ENCODE results near the gene CCNJL.

The CCNJL gene

DNA sequence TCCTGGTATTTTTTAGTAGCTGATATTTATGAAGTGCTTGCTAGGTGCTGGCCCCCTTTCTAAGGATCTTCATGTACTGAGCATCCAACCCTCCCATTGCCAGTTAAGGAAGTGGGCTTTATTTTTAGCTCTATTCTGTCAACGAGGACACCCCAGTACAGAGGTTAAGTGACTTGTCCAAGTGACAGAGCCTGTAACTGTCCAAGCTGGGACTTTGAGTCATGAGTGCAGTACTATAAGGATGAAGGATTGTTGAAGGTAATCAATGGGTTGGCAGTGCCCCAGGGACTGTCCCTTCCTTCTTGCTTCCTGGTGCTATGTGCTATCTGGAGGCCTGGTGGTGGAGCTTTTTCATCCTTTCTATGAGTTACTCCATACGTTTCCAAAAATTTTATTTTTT lies 101.0 kb downstream of the CCNJL start:
- H2BK12ac ChIP-seq (ENCODE audit: low read length) = no peak overlapping the region
- H3K9ac ChIP-seq (ENCODE audit: low read length) = no peak overlapping the region
- no peaks in the 10 kb centered on the region for H3K79me1 ChIP-seq (ENCODE audit: low read length)
- no peak overlapping the region for H3K27ac ChIP-seq (ENCODE audit: low read depth, low read length)
- no peak overlapping the region for H3K14ac ChIP-seq (ENCODE audit: low read length)
- H3K36me3 ChIP-seq (ENCODE audit: control insufficient read depth in 1 of 2, insufficient read depth in 2 of 2, low read length in 2 of 2) = no peaks in the 10 kb centered on the region
- no peak overlapping the region for H2BK120ac ChIP-seq (ENCODE audit: insufficient read depth, low read length, poor library complexity)
- no peaks in the 10 kb centered on the region for H3K9me3 ChIP-seq (ENCODE audit: insufficient read depth, low read depth, low read length)
- DNase-seq = no peak
- H4K8ac ChIP-seq (ENCODE audit: low read depth, low read length) = no peak overlapping the region
- H2AFZ ChIP-seq (ENCODE audit: insufficient read depth, low read length, poor library complexity) = no peak overlapping the region
- peaks cover 3 to 6% of the 10 kb centered on the region in 2 experiments for H3K4me1 ChIP-seq (ENCODE audit: control insufficient read depth in 1 of 2, insufficient read depth in 2 of 2, low read length in 2 of 2)
- H3K27me3 ChIP-seq (ENCODE audit: insufficient read depth, low read length) = no peaks in the 10 kb centered on the region
- no peak overlapping the region for H3K4ac ChIP-seq (ENCODE audit: low read depth, low read length)
- H4K12ac ChIP-seq (ENCODE audit: low read depth, low read length) = no peak overlapping the region
- H2BK5ac ChIP-seq (ENCODE audit: low read depth, low read length, poor library complexity) = no peak overlapping the region
- no peaks in the 10 kb centered on the region for H3K79me2 ChIP-seq (ENCODE audit: control insufficient read depth, insufficient read depth, low read length, poor library complexity)
- no peak overlapping the region for H3K18ac ChIP-seq (ENCODE audit: low read length)
- no peak overlapping the region for H3K23ac ChIP-seq (ENCODE audit: low read length)
- no peak overlapping the region for H3K4me3 ChIP-seq (ENCODE audit: low read depth, low read length)
- H4K91ac ChIP-seq (ENCODE audit: low read depth, low read length) = no peak overlapping the region
- no peak overlapping the region for H3K4me2 ChIP-seq (ENCODE audit: low read length)
- no CpG with 5 or more reads among the region's 2 CpGs for WGBS (ENCODE audit: extremely low coverage, insufficient coverage, insufficient read length)
- H2AK5ac ChIP-seq (ENCODE audit: low read length) = no peak overlapping the region

DNA sequence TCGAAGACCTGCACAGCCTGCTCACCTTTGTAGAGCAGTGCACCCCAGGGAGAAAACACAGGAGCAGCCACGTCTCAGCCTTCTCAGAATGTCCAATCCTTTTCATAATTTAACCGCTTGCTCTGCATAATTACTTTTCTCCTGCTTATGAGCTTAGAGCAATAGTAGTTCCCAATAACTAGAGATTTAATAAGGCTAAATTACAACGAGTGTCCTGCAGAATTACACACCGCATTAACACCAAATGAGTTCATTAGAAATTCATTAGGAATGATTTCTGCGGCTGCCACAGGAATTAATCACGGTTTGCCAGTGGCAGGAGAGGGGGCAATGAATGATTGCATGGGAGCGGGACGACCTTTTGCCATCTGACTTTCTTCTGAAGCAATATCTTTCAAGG lies 101.8 kb downstream of the CCNJL start:
- WGBS (ENCODE audit: extremely low coverage, insufficient coverage, insufficient read length) = no CpG with 5 or more reads among the region's 9 CpGs
- H2AFZ ChIP-seq (ENCODE audit: insufficient read depth, low read length, poor library complexity) = no peak overlapping the region
- H4K12ac ChIP-seq (ENCODE audit: low read depth, low read length) = no peak overlapping the region
- no peaks in the 10 kb centered on the region for H3K36me3 ChIP-seq (ENCODE audit: control insufficient read depth in 1 of 2, insufficient read depth in 2 of 2, low read length in 2 of 2)
- no peak overlapping the region for H3K14ac ChIP-seq (ENCODE audit: low read length)
- H3K9me3 ChIP-seq (ENCODE audit: insufficient read depth, low read depth, low read length) = no peaks in the 10 kb centered on the region
- no peaks in the 10 kb centered on the region for H3K79me2 ChIP-seq (ENCODE audit: control insufficient read depth, insufficient read depth, low read length, poor library complexity)
- H3K4me2 ChIP-seq (ENCODE audit: low read length) = no peak overlapping the region
- H3K27ac ChIP-seq (ENCODE audit: low read depth, low read length) = no peak overlapping the region
- H3K23ac ChIP-seq (ENCODE audit: low read length) = no peak overlapping the region
- no peak overlapping the region for H4K91ac ChIP-seq (ENCODE audit: low read depth, low read length)
- H3K27me3 ChIP-seq (ENCODE audit: insufficient read depth, low read length) = no peaks in the 10 kb centered on the region
- no peak overlapping the region for H2BK12ac ChIP-seq (ENCODE audit: low read length)
- H3K4ac ChIP-seq (ENCODE audit: low read depth, low read length) = no peak overlapping the region
- H4K8ac ChIP-seq (ENCODE audit: low read depth, low read length) = no peak overlapping the region
- no peak overlapping the region for H2AK5ac ChIP-seq (ENCODE audit: low read length)
- no peak overlapping the region for H3K4me3 ChIP-seq (ENCODE audit: low read depth, low read length)
- H2BK120ac ChIP-seq (ENCODE audit: insufficient read depth, low read length, poor library complexity) = no peak overlapping the region
- no peaks in the 10 kb centered on the region for H3K79me1 ChIP-seq (ENCODE audit: low read length)
- no peak for DNase-seq
- peaks cover 3 to 6% of the 10 kb centered on the region in 2 experiments for H3K4me1 ChIP-seq (ENCODE audit: control insufficient read depth in 1 of 2, insufficient read depth in 2 of 2, low read length in 2 of 2)
- H3K9ac ChIP-seq (ENCODE audit: low read length) = no peak overlapping the region
- H3K18ac ChIP-seq (ENCODE audit: low read length) = no peak overlapping the region
- no peak overlapping the region for H2BK5ac ChIP-seq (ENCODE audit: low read depth, low read length, poor library complexity)

DNA sequence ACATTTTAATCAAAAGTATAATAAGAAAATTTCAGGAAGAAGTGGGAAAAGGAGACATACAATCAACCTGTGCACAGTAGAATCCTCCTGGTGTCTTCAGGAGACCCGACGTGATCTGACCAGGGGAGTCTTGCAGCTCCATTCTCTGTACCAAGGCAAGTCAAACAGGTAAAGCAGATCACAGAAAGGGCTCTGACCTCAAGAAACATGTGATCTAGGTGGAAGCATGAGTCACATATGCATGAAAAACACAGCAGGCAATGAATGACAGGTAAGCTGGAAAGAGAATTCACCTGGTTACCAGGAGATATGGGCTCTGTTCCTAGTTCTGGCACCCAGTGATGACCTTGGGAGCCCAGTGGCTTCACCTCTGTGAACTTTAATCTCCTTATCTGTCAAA lies 102.4 kb downstream of the CCNJL start:
- Histone ChIP-seq H3K14ac (ENCODE audit: low read length) (no peak overlapping the region), H3K36me3 (ENCODE audit: control insufficient read depth in 1 of 2, insufficient read depth in 2 of 2, low read length in 2 of 2) (no peaks in the 10 kb centered on the region), H3K4me2 (ENCODE audit: low read length) (no peak overlapping the region), H2AFZ (ENCODE audit: insufficient read depth, low read length, poor library complexity) (no peak overlapping the region), H3K4me3 (ENCODE audit: low read depth, low read length) (no peak overlapping the region), H3K9ac (ENCODE audit: low read length) (no peak overlapping the region), H3K27ac (ENCODE audit: low read depth, low read length) (no peak overlapping the region), H2AK5ac (ENCODE audit: low read length) (no peak overlapping the region), H3K79me2 (ENCODE audit: control insufficient read depth, insufficient read depth, low read length, poor library complexity) (no peaks in the 10 kb centered on the region), H3K9me3 (ENCODE audit: insufficient read depth, low read depth, low read length) (no peaks in the 10 kb centered on the region), H2BK5ac (ENCODE audit: low read depth, low read length, poor library complexity) (no peak overlapping the region), H3K23ac (ENCODE audit: low read length) (no peak overlapping the region), H4K91ac (ENCODE audit: low read depth, low read length) (no peak overlapping the region), H4K8ac (ENCODE audit: low read depth, low read length) (no peak overlapping the region), H4K12ac (ENCODE audit: low read depth, low read length) (no peak overlapping the region), H3K4ac (ENCODE audit: low read depth, low read length) (no peak overlapping the region), H3K27me3 (ENCODE audit: insufficient read depth, low read length) (no peaks in the 10 kb centered on the region), H3K79me1 (ENCODE audit: low read length) (no peaks in the 10 kb centered on the region), H2BK12ac (ENCODE audit: low read length) (no peak overlapping the region), H2BK120ac (ENCODE audit: insufficient read depth, low read length, poor library complexity) (no peak overlapping the region), H3K18ac (ENCODE audit: low read length) (no peak overlapping the region), H3K4me1 (ENCODE audit: control insufficient read depth in 1 of 2, insufficient read depth in 2 of 2, low read length in 2 of 2) (peaks cover 3 to 6% of the 10 kb centered on the region in 2 experiments)
- WGBS (ENCODE audit: extremely low coverage, insufficient coverage, insufficient read length) = no CpG with 5 or more reads among the region's 2 CpGs
- DNase-seq = peak; percentile 12 to 66

DNA sequence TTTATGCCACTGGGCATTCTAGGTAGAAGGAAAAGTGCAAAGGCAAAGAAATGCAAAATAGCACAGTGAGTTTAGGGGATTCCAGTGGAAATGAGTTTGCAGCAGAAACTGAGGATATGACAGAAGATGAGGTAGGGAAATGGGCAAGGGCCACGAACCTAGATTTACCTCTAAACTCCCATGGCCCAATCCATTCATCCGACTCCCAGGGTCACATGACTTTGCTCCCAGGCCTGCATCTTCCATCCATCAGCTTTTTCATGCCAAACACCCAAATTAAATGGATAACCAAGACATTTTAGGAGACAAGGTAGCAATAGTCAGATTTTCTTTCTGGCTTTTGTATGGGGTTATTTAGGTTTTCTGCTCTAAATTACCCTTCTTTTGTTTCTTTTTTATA lies 105.3 kb downstream of the CCNJL start:
- Histone ChIP-seq H2AK5ac (ENCODE audit: low read length) (no peak overlapping the region), H3K23ac (ENCODE audit: low read length) (no peak overlapping the region), H4K12ac (ENCODE audit: low read depth, low read length) (no peak overlapping the region), H3K79me1 (ENCODE audit: low read length) (no peaks in the 10 kb centered on the region), H3K9me3 (ENCODE audit: insufficient read depth, low read depth, low read length) (no peaks in the 10 kb centered on the region), H2AFZ (ENCODE audit: insufficient read depth, low read length, poor library complexity) (no peak overlapping the region), H3K27me3 (ENCODE audit: insufficient read depth, low read length) (no peaks in the 10 kb centered on the region), H2BK12ac (ENCODE audit: low read length) (no peak overlapping the region), H3K14ac (ENCODE audit: low read length) (no peak overlapping the region), H2BK5ac (ENCODE audit: low read depth, low read length, poor library complexity) (no peak overlapping the region), H3K4ac (ENCODE audit: low read depth, low read length) (no peak overlapping the region), H3K27ac (ENCODE audit: low read depth, low read length) (no peak overlapping the region), H3K79me2 (ENCODE audit: control insufficient read depth, insufficient read depth, low read length, poor library complexity) (no peaks in the 10 kb centered on the region), H3K36me3 (ENCODE audit: control insufficient read depth in 1 of 2, insufficient read depth in 2 of 2, low read length in 2 of 2) (no peaks in the 10 kb centered on the region), H3K4me2 (ENCODE audit: low read length) (no peak overlapping the region), H3K18ac (ENCODE audit: low read length) (no peak overlapping the region), H3K4me1 (ENCODE audit: control insufficient read depth in 1 of 2, insufficient read depth in 2 of 2, low read length in 2 of 2) (peaks cover 3 to 6% of the 10 kb centered on the region in 2 experiments), H3K9ac (ENCODE audit: low read length) (peak overlapping the region; percentile 31), H2BK120ac (ENCODE audit: insufficient read depth, low read length, poor library complexity) (no peak overlapping the region), H4K8ac (ENCODE audit: low read depth, low read length) (no peak overlapping the region), H3K4me3 (ENCODE audit: low read depth, low read length) (no peak overlapping the region), H4K91ac (ENCODE audit: low read depth, low read length) (no peak overlapping the region)
- no CpG with 5 or more reads among the region's 2 CpGs for WGBS (ENCODE audit: extremely low coverage, insufficient coverage, insufficient read length)
- DNase-seq = no peak
